ENCODE measurements around the gene NCAPG2. TPM values are rescaled to one million over a fixed set of nuclear protein-coding genes. Genes with fewer than 3 reads are reported as not detected.

NCAPG2 gene
- total and polyA plus RNA-seq, 10 of the 15 experiments (the other 5 are each of a cell fraction or from before 2014, with no cell fraction given), result 11.2 to 78.2 (median 49.2) TPM

GRCh38 chr7:158602905-158603772 is 101.5 kb downstream of the NCAPG2 start:
- H2AFZ ChIP-seq (ENCODE audit: control insufficient read depth, low read depth, low read length), result no peak overlapping the region
- H3K4me2 ChIP-seq (ENCODE audit: control insufficient read depth, insufficient read depth), result no peak overlapping the region
- FAIRE-seq, result no peak
- H4K20me1 ChIP-seq (ENCODE audit: control insufficient read depth, insufficient read depth), result no peaks in the 10 kb centered on the region
- ChIA-PET SMC1A (ENCODE audit: uncharacterized antibody, unreplicated experiment) (no interaction called here), CTCF (no interaction called here), RAD21 (ENCODE audit: unreplicated experiment) (no interaction called here), POLR2A (no interaction called here)
- peak; percentile 0 for DNase-seq (ENCODE audit: low read depth, low spot score)
- 61% methylated on average over 22 of the region's 22 CpGs for WGBS (ENCODE audit: insufficient coverage, insufficient replicate concordance, low lambda C conversion rate, missing lambda C conversion rate)
- no peaks in the 10 kb centered on the region for H3K79me2 ChIP-seq (ENCODE audit: control insufficient read depth, insufficient read depth, low read length)
- peaks cover 0 to 4% of the 10 kb centered on the region in 2 experiments; a peak in 2 of 4 replicates for H3K36me3 ChIP-seq (ENCODE audit: control insufficient read depth in 2 of 2, insufficient read depth in 2 of 2, low read length in 1 of 2)
- peaks cover 24% of the 10 kb centered on the region for H3K4me1 ChIP-seq (ENCODE audit: control insufficient read depth, insufficient read depth, low read length)
- H3K9me3 ChIP-seq (replicated peaks; ENCODE audit: control insufficient read depth, insufficient read depth, low read length), result no peaks in the 10 kb centered on the region
- in situ Hi-C loops (cut with MboI), result no loop called here
- H3K27ac ChIP-seq (ENCODE audit: control insufficient read depth, insufficient read depth), result peak overlapping the region; percentile 18; the same call in 1 of the 2 replicates
- intact Hi-C loops (cut with micrococcal nuclease; ENCODE audit: unreplicated experiment), result no loop called here
- H3K4me3 ChIP-seq, result no peak overlapping the region
- no peaks in the 10 kb centered on the region for H3K27me3 ChIP-seq (replicated peaks in 1 of 2; ENCODE audit: control insufficient read depth in 2 of 2, insufficient read depth in 2 of 2, low read length in 1 of 2)
- peak; percentile 83 for ATAC-seq
- no peak overlapping the region for H3K9ac ChIP-seq (ENCODE audit: control insufficient read depth, insufficient read depth, low read length)
- no TSS peak for BruUV-seq (replicated peaks)
- TF ChIP-seq SKIL (IDR thresholded peaks at IDR 0.05; ENCODE audit: low read depth, poor library complexity, severe bottlenecking), result no peak
- TF ChIP-seq ATF2 (IDR thresholded peaks at IDR 0.05; ENCODE audit: low read length), result peak; percentile 23; the same call in 1 of the 2 replicates
- TF ChIP-seq PAX5 (IDR thresholded peaks at IDR 0.05; ENCODE audit: borderline replicate concordance, low read depth, low read length), result no peak
- TF ChIP-seq TAF1 (IDR thresholded peaks at IDR 0.05; ENCODE audit: borderline replicate concordance, low read depth, low read length), result no peak
- no peak for TF ChIP-seq CBX3 (IDR thresholded peaks at IDR 0.05; ENCODE audit: borderline replicate concordance, low read depth)
- TF ChIP-seq SPI1 (IDR thresholded peaks at IDR 0.05; ENCODE audit: borderline replicate concordance, insufficient read depth, low read depth, low read length), result no peak
- no peak for TF ChIP-seq CEBPZ (IDR thresholded peaks at IDR 0.05; ENCODE audit: low read depth, low read length)
- no peak for TF ChIP-seq SREBF2 (IDR thresholded peaks at IDR 0.05; ENCODE audit: low read length)
- no peak for TF ChIP-seq ASH2L (IDR thresholded peaks at IDR 0.05; ENCODE audit: borderline replicate concordance, low read depth)
- no peak for TF ChIP-seq PKNOX1 (IDR thresholded peaks at IDR 0.05)
- TF ChIP-seq YY1 (IDR thresholded peaks at IDR 0.05; ENCODE audit: low read depth, low read length), result no peak
- peak; percentile 66 for TF ChIP-seq EED (IDR thresholded peaks at IDR 0.05; ENCODE audit: low read depth)
- no peak for TF ChIP-seq MTA2 (IDR thresholded peaks at IDR 0.05; ENCODE audit: low read depth)
- 0 out of 2 replicates have a peak, but pooled peaks have one; percentile 22 for TF ChIP-seq DPF2 (IDR thresholded peaks at IDR 0.05)
